VCaP (cell line): Measurements from ENCODE around the gene MRM3.
"Not testable (repeated sequence)": the region's sequence is repeated elsewhere in the genome, so short reads cannot be mapped to it uniquely, and the experiment has no call there.

Experiments
- H3K27ac ChIP-seq: fragments of 450-650 bp; 2 replicates; pipeline ENCODE4 v1.5.1; 2017
- CTCF ChIP-seq: fragments of 450-650 bp; conservative IDR thresholded peaks from 2 replicates; pipeline ENCODE4 v1.5.1; 2017; ENCODE audit warnings: mild to moderate bottlenecking, moderate library complexity

MRM3 gene

GRCh38 chr17:767076-767475 lies 15.1 kb upstream of the MRM3 start:
- no peak overlapping the region for H3K27ac ChIP-seq
- no peak for TF ChIP-seq CTCF

DNA sequence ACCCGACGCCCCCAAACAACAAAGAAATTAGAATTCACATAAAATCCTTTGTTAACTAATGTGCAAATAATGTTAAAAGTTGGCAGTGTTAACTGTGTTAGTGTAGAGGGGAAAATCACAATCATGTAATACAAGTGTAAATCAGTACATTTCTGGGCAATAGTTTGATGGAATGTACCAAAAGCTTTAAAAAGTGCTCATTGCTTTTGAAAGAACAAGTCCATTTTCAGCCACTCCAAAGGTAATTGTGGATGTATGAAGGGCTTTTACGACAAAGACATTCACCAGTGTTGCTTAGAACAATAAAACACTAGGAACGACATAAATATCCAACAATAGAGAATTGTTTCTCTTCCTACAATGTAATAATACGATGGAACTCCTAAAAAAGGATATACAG lies 9.1 kb upstream of the MRM3 start:
- H3K27ac ChIP-seq: no peak overlapping the region
- no peak for TF ChIP-seq CTCF

DNA sequence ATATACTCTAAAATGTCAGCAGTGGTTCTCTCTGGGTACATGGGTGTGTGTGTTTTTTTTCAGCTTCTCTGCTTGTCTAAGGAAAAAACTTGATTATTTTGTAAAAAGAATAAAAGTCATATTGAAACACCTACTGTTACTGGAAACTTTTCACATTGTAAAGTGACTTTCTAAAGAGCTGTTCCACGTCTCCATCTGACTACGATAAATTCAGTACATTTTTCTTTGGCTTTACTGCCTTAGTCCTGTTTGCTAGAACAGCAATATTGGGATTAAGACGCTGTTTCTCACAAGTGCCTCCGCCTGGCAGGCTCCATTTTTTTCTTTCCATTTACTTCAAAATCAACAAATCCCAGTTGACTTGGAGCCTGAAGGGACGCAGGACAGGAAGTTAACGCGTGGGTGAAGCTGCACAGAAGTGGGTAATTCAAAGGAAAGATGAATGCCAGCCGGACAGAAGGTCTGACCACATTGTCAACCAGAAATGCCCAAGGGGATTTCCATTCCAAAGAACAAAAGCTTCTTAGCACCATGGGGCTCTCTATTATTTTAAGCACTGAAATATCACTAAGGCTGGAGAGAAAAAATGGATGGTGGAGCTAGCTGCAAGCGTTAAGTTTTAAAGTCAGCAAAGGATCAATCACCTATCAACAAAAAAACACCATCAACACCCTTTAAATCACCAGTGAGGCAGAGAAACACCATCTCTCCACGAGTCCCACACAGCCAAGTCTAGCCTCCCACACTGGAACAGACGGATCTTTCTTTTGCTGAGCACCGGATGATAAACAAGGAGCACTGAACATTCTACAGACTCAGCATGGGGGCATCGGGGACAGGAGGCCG lies 8.5 kb upstream of the MRM3 start:
- no peak for TF ChIP-seq CTCF
- no peak overlapping the region for H3K27ac ChIP-seq

- no peak for TF ChIP-seq CTCF
- no peak overlapping the region for H3K27ac ChIP-seq
Measured at GRCh38 chr17:774313-774584, 7.9 kb upstream of the MRM3 start.

DNA sequence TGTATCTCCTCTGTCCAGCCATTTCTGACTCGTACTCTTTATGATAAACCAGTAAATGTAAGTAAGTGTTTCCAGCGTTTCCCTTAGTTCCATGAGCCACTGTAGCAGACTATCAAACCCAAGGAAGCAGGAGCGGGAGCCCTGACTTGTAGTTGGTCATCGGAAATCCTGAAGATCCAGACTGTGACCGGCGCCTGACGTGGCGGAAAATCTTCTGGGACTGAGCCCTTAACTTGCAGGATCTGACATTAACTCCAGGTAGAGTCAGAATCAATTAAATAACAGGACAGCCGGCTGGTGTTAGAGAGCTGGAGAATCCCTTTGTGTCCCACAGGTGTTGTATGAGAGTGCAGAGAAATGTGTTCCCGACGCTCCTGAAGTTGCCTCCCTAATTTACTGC lies 4.1 kb upstream of the MRM3 start:
- TF ChIP-seq CTCF: no peak
- no peak overlapping the region for H3K27ac ChIP-seq

DNA sequence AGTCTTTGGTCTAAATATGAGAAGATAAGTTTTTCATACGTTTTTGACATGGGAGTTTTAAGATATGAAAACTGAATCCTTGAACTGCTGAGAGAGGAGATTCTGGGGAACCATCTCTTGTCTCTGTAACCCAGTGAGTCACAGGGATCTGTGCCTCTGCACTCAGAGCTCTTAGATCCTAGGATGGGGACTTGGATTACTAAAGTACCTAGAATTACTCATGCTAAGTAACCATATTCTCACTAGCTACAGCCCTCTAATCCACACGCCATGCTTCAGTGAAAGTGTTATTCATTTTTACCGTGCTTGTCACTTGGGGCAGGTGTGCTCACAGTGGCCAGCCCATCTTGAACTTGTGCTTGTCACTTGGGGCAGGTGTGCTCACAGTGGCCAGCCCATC lies 2.0 kb downstream of the MRM3 start:
- no peak for TF ChIP-seq CTCF
- H3K27ac ChIP-seq: no peak overlapping the region

- not testable (repeated sequence) for H3K27ac ChIP-seq
Measured at GRCh38 chr17:785901-786300, 3.7 kb downstream of the MRM3 start.

DNA sequence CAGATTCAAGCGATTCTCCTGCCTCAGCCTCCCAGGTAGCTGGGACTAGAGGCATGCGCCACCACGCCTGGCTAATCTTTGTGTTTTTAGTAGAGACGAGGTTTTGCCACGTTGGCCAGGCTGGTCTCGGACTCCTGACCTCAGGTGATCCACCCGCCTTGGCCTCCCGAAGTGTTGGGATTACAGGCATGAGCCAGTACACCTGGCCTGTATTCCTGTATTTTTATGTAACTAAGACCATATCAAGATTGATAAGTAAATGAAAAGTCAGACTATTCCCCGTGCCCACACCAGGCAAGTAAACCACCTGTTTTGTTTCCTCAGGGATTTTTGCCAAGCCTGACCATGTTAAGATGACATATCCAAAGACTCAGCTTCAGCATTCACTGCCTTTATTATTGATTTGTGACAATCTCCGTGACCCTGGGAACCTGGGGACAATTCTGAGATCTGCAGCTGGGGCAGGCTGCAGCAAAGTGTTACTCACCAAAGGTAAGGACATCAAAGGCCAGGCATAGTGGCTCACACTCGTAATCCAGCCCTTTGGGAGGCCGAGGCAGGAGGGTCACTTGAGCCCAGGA lies 5.6 kb downstream of the MRM3 start:
- H3K27ac ChIP-seq: no peak overlapping the region
- TF ChIP-seq CTCF: no peak
